Measurements from ENCODE around the gene KCNMB1. TPM values are rescaled to one million over a fixed set of nuclear protein-coding genes. Genes with fewer than 3 reads are reported as not detected.

Gene KCNMB1
- total and polyA plus RNA-seq, 10 of the 15 experiments (the other 5 are each of a cell fraction or from before 2014, with no cell fraction given), result 1.2 to 3.6 (median 2.6) TPM

DNA sequence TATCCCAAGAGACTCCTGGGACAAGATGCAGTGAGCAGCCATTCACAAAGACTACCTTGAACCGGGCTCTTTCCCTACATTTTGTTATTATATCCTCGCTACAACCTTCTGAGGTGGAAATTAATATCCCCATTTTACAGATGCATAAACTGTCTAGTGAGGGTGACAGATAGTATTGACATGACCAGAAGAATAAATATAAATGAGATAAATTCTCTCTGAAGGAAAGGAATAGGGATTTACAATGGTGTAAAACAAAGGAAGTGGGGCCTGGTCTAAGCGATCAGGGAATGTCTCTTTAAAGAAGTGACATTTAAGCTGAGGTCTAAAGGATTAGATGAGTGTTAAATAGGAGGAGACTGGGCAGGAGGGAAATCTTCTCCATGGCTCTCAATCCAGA lies 43.5 kb upstream of the KCNMB1 start (continued):
- TF ChIP-seq KAT2A (conservative IDR thresholded peaks at IDR 0.05; ENCODE audit: control insufficient read depth, low read depth, low read length) (no peak), RB1 (IDR thresholded peaks at IDR 0.05; ENCODE audit: borderline replicate concordance) (no peak), TBL1XR1 (IDR thresholded peaks at IDR 0.05; ENCODE audit: low read depth, low read length) (no peak), RAD51 (IDR thresholded peaks at IDR 0.05) (no peak), POU2F2 (IDR thresholded peaks at IDR 0.05; ENCODE audit: borderline replicate concordance, low read depth, low read length) (no peak), KDM1A (IDR thresholded peaks at IDR 0.05; ENCODE audit: borderline replicate concordance) (no peak), SPI1 (IDR thresholded peaks at IDR 0.05; ENCODE audit: borderline replicate concordance, insufficient read depth, low read depth, low read length) (no peak), E2F4 (IDR thresholded peaks at IDR 0.05; ENCODE audit: low read depth, low read length) (no peak), BCLAF1 (IDR thresholded peaks at IDR 0.05) (no peak), IRF4 (IDR thresholded peaks at IDR 0.05; ENCODE audit: low read depth, low read length) (no peak), MEF2B (IDR thresholded peaks at IDR 0.05; ENCODE audit: partially characterized antibody, poor library complexity, severe bottlenecking) (no peak), JUND (IDR thresholded peaks at IDR 0.05; ENCODE audit: low read depth, low read length) (no peak)
- TF ChIP-seq, protein P1, sequence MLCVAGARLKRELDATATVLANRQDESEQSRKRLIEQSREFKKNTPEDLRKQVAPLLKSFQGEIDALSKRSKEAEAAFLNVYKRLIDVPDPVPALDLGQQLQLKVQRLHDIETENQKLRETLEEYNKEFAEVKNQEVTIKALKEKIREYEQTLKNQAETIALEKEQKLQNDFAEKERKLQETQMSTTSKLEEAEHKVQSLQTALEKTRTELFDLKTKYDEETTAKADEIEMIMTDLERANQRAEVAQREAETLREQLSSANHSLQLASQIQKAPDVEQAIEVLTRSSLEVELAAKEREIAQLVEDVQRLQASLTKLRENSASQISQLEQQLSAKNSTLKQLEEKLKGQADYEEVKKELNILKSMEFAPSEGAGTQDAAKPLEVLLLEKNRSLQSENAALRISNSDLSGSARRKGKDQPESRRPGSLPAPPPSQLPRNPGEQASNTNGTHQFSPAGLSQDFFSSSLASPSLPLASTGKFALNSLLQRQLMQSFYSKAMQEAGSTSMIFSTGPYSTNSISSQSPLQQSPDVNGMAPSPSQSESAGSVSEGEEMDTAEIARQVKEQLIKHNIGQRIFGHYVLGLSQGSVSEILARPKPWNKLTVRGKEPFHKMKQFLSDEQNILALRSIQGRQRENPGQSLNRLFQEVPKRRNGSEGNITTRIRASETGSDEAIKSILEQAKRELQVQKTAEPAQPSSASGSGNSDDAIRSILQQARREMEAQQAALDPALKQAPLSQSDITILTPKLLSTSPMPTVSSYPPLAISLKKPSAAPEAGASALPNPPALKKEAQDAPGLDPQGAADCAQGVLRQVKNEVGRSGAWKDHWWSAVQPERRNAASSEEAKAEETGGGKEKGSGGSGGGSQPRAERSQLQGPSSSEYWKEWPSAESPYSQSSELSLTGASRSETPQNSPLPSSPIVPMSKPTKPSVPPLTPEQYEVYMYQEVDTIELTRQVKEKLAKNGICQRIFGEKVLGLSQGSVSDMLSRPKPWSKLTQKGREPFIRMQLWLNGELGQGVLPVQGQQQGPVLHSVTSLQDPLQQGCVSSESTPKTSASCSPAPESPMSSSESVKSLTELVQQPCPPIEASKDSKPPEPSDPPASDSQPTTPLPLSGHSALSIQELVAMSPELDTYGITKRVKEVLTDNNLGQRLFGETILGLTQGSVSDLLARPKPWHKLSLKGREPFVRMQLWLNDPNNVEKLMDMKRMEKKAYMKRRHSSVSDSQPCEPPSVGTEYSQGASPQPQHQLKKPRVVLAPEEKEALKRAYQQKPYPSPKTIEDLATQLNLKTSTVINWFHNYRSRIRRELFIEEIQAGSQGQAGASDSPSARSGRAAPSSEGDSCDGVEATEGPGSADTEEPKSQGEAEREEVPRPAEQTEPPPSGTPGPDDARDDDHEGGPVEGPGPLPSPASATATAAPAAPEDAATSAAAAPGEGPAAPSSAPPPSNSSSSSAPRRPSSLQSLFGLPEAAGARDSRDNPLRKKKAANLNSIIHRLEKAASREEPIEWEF (IDR thresholded peaks at IDR 0.05; ENCODE audit: insufficient replicate concordance, low read depth, low read length), result no peak
